ENCODE data around the gene CHST12. TPM values are rescaled to one million over a fixed set of nuclear protein-coding genes. Genes with fewer than 3 reads are reported as not detected.

CHST12 gene
- total RNA-seq, 2 experiments from 2014 or later = 3.9 to 43.4 TPM

DNA sequence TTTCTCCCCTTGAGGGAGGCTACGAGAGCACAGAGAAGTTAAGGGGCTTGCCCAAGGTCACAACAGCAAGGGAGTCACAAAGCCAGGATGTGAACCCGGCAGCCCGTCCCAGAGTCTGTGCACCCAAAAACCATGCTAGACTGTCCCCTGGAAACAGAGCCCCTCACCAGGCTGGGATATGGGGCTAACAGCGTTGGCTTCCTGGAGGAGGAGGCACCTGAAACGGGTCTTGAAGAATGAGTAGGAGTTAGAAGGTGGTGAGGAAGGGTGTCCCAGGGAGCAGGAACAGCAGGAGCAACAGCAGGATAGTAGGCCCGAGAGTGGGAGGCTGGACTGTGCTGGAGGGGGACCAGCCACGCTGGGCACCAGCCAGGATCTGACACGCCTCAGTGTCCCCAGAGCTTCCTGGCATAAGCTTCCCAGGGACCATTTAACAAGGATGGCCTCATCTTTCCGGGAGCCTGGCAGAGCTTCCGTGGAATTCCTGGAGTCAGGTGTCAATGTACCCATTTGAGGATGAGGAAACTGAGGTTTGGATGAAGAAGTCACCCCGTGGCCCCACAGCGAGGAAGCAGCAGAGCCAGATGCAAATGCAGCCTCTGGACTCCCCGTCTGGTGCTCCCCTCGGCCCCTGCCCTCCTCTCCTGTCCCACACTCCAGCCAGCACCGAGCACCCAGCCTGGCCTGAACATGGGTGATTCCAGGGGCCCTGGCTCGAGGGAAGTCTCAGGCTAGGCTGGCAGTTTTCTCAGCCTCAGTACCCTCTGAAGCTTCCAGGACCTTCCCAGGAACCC is 76.1 kb downstream of the CHST12 start:
- H3K4me1 ChIP-seq (ENCODE audit: insufficient read depth, low read length, poor library complexity, severe bottlenecking) = no peaks in the 10 kb centered on the region
- POLR2A ChIA-PET = no interaction called here
- no peaks in the 10 kb centered on the region for H3K79me2 ChIP-seq (ENCODE audit: insufficient read depth, low read depth, low read length)
- no peak overlapping the region for H2AFZ ChIP-seq (ENCODE audit: low read length)
- no peak overlapping the region for H3K27ac ChIP-seq (ENCODE audit: low read depth, low read length, poor library complexity, severe bottlenecking)
- no peak overlapping the region for H3K4me3 ChIP-seq (ENCODE audit: low read depth, low read length, poor library complexity, severe bottlenecking)
- no peak for TF ChIP-seq CTCF (conservative IDR thresholded peaks at IDR 0.05; ENCODE audit: low read length)
- TF ChIP-seq EZH2phosphoT487 (IDR thresholded peaks at IDR 0.05; ENCODE audit: borderline replicate concordance, low read depth, low read length) = no peak
- DNase-seq (ENCODE audit: low spot score) = no peak
- no TSS peak for BruUV-seq (replicated peaks)
- no peaks in the 10 kb centered on the region for H3K9me2 ChIP-seq (ENCODE audit: insufficient read depth, low read length)
- H3K36me3 ChIP-seq (ENCODE audit: insufficient read depth, low read length) = no peaks in the 10 kb centered on the region
- intact Hi-C loops (cut with micrococcal nuclease; ENCODE audit: unreplicated experiment) = no loop called here
- H3K4me2 ChIP-seq (ENCODE audit: low read length) = no peak overlapping the region
- no peaks in the 10 kb centered on the region for H3K9me3 ChIP-seq (ENCODE audit: low read length)
- CTCF ChIA-PET (ENCODE audit: unreplicated experiment) = no interaction called here
- no peaks in the 10 kb centered on the region; the same call in 1 of the 2 replicates for H4K20me1 ChIP-seq (ENCODE audit: insufficient read depth, low read length)

GRCh38 chr7:2480070-2480408 is 76.6 kb downstream of the CHST12 start:
- no peaks in the 10 kb centered on the region for H3K79me2 ChIP-seq (ENCODE audit: insufficient read depth, low read depth, low read length)
- CTCF ChIA-PET (ENCODE audit: unreplicated experiment) = no interaction called here
- POLR2A ChIA-PET = no interaction called here
- H3K4me3 ChIP-seq (ENCODE audit: low read depth, low read length, poor library complexity, severe bottlenecking) = no peak overlapping the region
- H3K4me1 ChIP-seq (ENCODE audit: insufficient read depth, low read length, poor library complexity, severe bottlenecking) = no peaks in the 10 kb centered on the region
- no peaks in the 10 kb centered on the region for H3K9me3 ChIP-seq (ENCODE audit: low read length)
- no TSS peak for BruUV-seq (replicated peaks)
- DNase-seq (ENCODE audit: low spot score) = no peak
- H3K27ac ChIP-seq (ENCODE audit: low read depth, low read length, poor library complexity, severe bottlenecking) = no peak overlapping the region
- no peak overlapping the region for H3K4me2 ChIP-seq (ENCODE audit: low read length)
- no peaks in the 10 kb centered on the region for H3K9me2 ChIP-seq (ENCODE audit: insufficient read depth, low read length)
- H3K36me3 ChIP-seq (ENCODE audit: insufficient read depth, low read length) = no peaks in the 10 kb centered on the region
- intact Hi-C loops (cut with micrococcal nuclease; ENCODE audit: unreplicated experiment) = no loop called here
- no peaks in the 10 kb centered on the region; the same call in 1 of the 2 replicates for H4K20me1 ChIP-seq (ENCODE audit: insufficient read depth, low read length)
- TF ChIP-seq CTCF (conservative IDR thresholded peaks at IDR 0.05; ENCODE audit: low read length) (no peak), EZH2phosphoT487 (IDR thresholded peaks at IDR 0.05; ENCODE audit: borderline replicate concordance, low read depth, low read length) (no peak)
- no peak overlapping the region for H2AFZ ChIP-seq (ENCODE audit: low read length)

GRCh38 chr7:2481195-2481594 is 77.8 kb downstream of the CHST12 start:
- Histone ChIP-seq H3K9me2 (ENCODE audit: insufficient read depth, low read length) (no peaks in the 10 kb centered on the region), H4K20me1 (ENCODE audit: insufficient read depth, low read length) (no peaks in the 10 kb centered on the region; the same call in 1 of the 2 replicates), H3K4me1 (ENCODE audit: insufficient read depth, low read length, poor library complexity, severe bottlenecking) (no peaks in the 10 kb centered on the region), H2AFZ (ENCODE audit: low read length) (no peak overlapping the region), H3K79me2 (ENCODE audit: insufficient read depth, low read depth, low read length) (no peaks in the 10 kb centered on the region), H3K4me2 (ENCODE audit: low read length) (no peak overlapping the region), H3K4me3 (ENCODE audit: low read depth, low read length, poor library complexity, severe bottlenecking) (no peak overlapping the region), H3K36me3 (ENCODE audit: insufficient read depth, low read length) (no peaks in the 10 kb centered on the region), H3K9me3 (ENCODE audit: low read length) (no peaks in the 10 kb centered on the region), H3K27ac (ENCODE audit: low read depth, low read length, poor library complexity, severe bottlenecking) (no peak overlapping the region)
- BruUV-seq (replicated peaks) = no TSS peak
- POLR2A ChIA-PET = no interaction called here
- DNase-seq (ENCODE audit: low spot score) = no peak
- CTCF ChIA-PET (ENCODE audit: unreplicated experiment) = no interaction called here
- intact Hi-C loops (cut with micrococcal nuclease; ENCODE audit: unreplicated experiment) = no loop called here
- TF ChIP-seq EZH2phosphoT487 (IDR thresholded peaks at IDR 0.05; ENCODE audit: borderline replicate concordance, low read depth, low read length) = no peak
